ENCODE data around the gene KLRG1.

The KLRG1 gene

GRCh38 chr12:8987163-8987562 lies 2.2 kb upstream of the KLRG1 start:
- DNase-seq = peak; percentile 40

- DNase-seq = no peak
Measured at GRCh38 chr12:8987685-8988084, 1.7 kb upstream of the KLRG1 start.

- DNase-seq = peak; percentile 72
Measured at GRCh38 chr12:8991371-8992345, 2.3 kb downstream of the KLRG1 start.

GRCh38 chr12:8993827-8994226 lies 4.5 kb downstream of the KLRG1 start:
- DNase-seq = no peak

GRCh38 chr12:8995021-8995775 lies 5.9 kb downstream of the KLRG1 start:
- no peak for DNase-seq

GRCh38 chr12:8996682-8997405 lies 7.5 kb downstream of the KLRG1 start:
- peak; percentile 79 for DNase-seq

- DNase-seq = no peak
Measured at GRCh38 chr12:9001233-9001632, 11.9 kb downstream of the KLRG1 start.

GRCh38 chr12:9002335-9002734 lies 13.0 kb downstream of the KLRG1 start:
- DNase-seq = no peak

- DNase-seq = no peak
Measured at GRCh38 chr12:9022592-9022991, 33.2 kb downstream of the KLRG1 start.

GRCh38 chr12:9024512-9024911 lies 35.2 kb downstream of the KLRG1 start:
- DNase-seq = no peak

GRCh38 chr12:9027161-9028059 lies 38.1 kb downstream of the KLRG1 start:
- no peak for DNase-seq

- no peak for DNase-seq
Measured at GRCh38 chr12:9030776-9031175, 41.4 kb downstream of the KLRG1 start.

- peak; percentile 76 for DNase-seq
Measured at GRCh38 chr12:9032202-9032964, 43.0 kb downstream of the KLRG1 start.

GRCh38 chr12:9033265-9033887 lies 44.0 kb downstream of the KLRG1 start:
- no peak for DNase-seq

GRCh38 chr12:9034095-9034494 lies 44.7 kb downstream of the KLRG1 start:
- DNase-seq = no peak

- DNase-seq = no peak
Measured at GRCh38 chr12:9036227-9036626, 46.9 kb downstream of the KLRG1 start.

- DNase-seq = no peak
Measured at GRCh38 chr12:9037431-9037830, 48.1 kb downstream of the KLRG1 start.

GRCh38 chr12:9039397-9039977 lies 50.1 kb downstream of the KLRG1 start:
- DNase-seq = peak; percentile 85

- no peak for DNase-seq
Measured at GRCh38 chr12:9040484-9041186, 51.3 kb downstream of the KLRG1 start.

- DNase-seq = no peak
Measured at GRCh38 chr12:9041321-9041720, 52.0 kb downstream of the KLRG1 start.

All from hematopoietic multipotent progenitor cell treated with erythropoietin and hydrocortisone succinate and interleukin-3 and kit ligand, for 4 days (in vitro differentiated cells).